GM10248 (cell line): Measurements from ENCODE around the gene SCEL.
A peak's percentile ranks its signal among the peaks of the same experiment; 100 is the strongest.

Experiments
- CTCF ChIA-PET: fragments of 300-600 bp; sonication (Branson Sonifier 250); formaldehyde crosslinking; extraction: SDS; loops from one replicate; lab custom pipeline; 2021; ENCODE audit warnings: antibody characterized with exemption; lab: Yijun Ruan, JAX
- POLR2A ChIA-PET: fragments of 350-650 bp; sonication (Branson Sonifier 250); formaldehyde crosslinking; extraction: SDS; loops from one replicate; lab custom pipeline; 2020; ENCODE audit warnings: antibody characterized with exemption; lab: Yijun Ruan, JAX
- DNase-seq: peaks from one replicate; pipeline ENCODE4 v3.0.0; 2012; ENCODE audit errors: extremely low spot score
- CTCF ChIP-seq: IDR thresholded peaks from 2 replicates; pipeline ENCODE4 v1.5.1; 2012; ENCODE audit warnings: mild to moderate bottlenecking, low read depth; ENCODE audit errors: extremely low read depth, missing control alignments, control extremely low read depth

SCEL gene

GRCh38 chr13:77533875-77534788 lies 1.4 kb upstream of the SCEL start:
- DNase-seq: no peak
- TF ChIP-seq CTCF: no peak
- ChIA-PET CTCF (interaction anchor here (1.0 to 2.0 kb wide), 3 partner anchors 11 to 41 kb away, joined by 3 to 8 read pairs (median 4); no protein-coding TSS in a partner anchor), POLR2A (no interaction called here)

GRCh38 chr13:77536358-77536757 lies 852 bp downstream of the SCEL start:
- TF ChIP-seq CTCF: no peak

GRCh38 chr13:77537289-77537919 lies 1.9 kb downstream of the SCEL start:
- no peak for TF ChIP-seq CTCF
- no peak for DNase-seq
- ChIA-PET CTCF (interaction anchor here (1.0 kb wide), 1 partner anchor 21 kb away, joined by 3 read pairs; no protein-coding TSS in a partner anchor), POLR2A (no interaction called here)

More at GRCh38 chr13:77536358-77536757, 852 bp downstream of the SCEL start:
- ChIA-PET POLR2A (no interaction called here), CTCF (interaction anchor here (0.7 to 1.2 kb wide), 2 partner anchors 26 to 30 kb away, joined by 3 read pairs; no protein-coding TSS in a partner anchor)
- no peak for DNase-seq

GRCh38 chr13:77543711-77544110 lies 8.2 kb downstream of the SCEL start:
- ChIA-PET CTCF (interaction anchor here (0.9 to 2.5 kb wide), 5 partner anchors 10 to 51 kb away, joined by 3 to 10 read pairs (median 5); no protein-coding TSS in a partner anchor), POLR2A (no interaction called here)
- TF ChIP-seq CTCF: no peak
- DNase-seq: no peak

GRCh38 chr13:77544355-77544754 lies 8.8 kb downstream of the SCEL start:
- ChIA-PET POLR2A (no interaction called here), CTCF (interaction anchor here (1.1 to 2.5 kb wide), 6 partner anchors 10 to 51 kb away, joined by 3 to 10 read pairs (median 6); no protein-coding TSS in a partner anchor)
- DNase-seq: no peak
- TF ChIP-seq CTCF: no peak

- ChIA-PET POLR2A (no interaction called here), CTCF (interaction anchor here (1.1 to 2.5 kb wide), 6 partner anchors 10 to 52 kb away, joined by 3 to 10 read pairs (median 6); no protein-coding TSS in a partner anchor)
- no peak for TF ChIP-seq CTCF
- peak; percentile 14 for DNase-seq
These were observed 9.3 kb downstream of the SCEL start for GRCh38 chr13:77544758-77545338.
